NCI-H774 (cell line): ENCODE measurements around the gene ABHD17C.

Experiments used
- DNase-seq: peaks from one replicate; lab custom pipeline; 2025; lab: John Stamatoyannopoulos, UW

Gene ABHD17C

GRCh38 chr15:80764535-80764934 lies 69.4 kb downstream of the ABHD17C start:
- DNase-seq: no peak

- DNase-seq: no peak
Measured at GRCh38 chr15:80766275-80766674, 71.2 kb downstream of the ABHD17C start.

DNA sequence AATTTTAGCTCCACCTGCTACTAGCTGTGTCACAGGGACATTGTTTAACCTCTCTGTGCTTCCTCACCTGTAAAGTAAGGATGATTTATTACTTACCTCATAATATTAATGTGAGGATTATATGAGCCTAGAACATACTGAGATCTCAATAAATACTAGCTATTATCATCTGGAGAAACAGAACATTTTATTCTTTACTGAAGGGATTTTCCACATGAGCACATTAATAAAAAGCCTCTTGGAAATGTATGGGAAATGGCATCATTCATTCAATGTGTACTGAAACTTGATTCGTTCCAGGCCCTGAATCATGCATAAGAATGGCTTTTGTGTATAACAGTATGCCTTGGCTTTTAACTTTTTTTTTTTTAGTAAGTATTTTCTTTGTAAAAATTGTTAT lies 73.0 kb downstream of the ABHD17C start:
- no peak for DNase-seq

- DNase-seq: no peak
Measured at GRCh38 chr15:80769153-80769828, 74.2 kb downstream of the ABHD17C start.

GRCh38 chr15:80769829-80770705 lies 75.0 kb downstream of the ABHD17C start:
- DNase-seq: no peak

DNA sequence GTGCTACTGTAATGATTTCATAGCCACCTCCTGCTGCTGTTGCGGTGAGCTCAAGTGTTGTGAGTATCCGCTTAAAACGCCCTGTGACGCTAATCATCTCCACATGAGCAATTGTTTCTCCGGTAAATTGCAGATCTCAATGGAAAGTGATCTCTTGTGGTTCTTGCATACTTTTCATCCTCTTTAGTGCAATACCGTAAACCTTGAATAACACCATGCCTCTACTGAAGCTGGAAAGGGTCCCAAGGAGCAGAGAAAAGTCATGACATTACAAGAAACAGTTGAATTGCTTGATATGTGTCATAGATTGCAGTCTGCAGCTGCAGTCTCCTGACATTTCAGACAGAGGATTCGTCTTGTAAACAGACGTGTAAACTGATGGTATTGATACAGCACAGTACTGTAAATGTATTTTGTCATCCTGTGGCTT lies 78.0 kb downstream of the ABHD17C start:
- DNase-seq: no peak

DNA sequence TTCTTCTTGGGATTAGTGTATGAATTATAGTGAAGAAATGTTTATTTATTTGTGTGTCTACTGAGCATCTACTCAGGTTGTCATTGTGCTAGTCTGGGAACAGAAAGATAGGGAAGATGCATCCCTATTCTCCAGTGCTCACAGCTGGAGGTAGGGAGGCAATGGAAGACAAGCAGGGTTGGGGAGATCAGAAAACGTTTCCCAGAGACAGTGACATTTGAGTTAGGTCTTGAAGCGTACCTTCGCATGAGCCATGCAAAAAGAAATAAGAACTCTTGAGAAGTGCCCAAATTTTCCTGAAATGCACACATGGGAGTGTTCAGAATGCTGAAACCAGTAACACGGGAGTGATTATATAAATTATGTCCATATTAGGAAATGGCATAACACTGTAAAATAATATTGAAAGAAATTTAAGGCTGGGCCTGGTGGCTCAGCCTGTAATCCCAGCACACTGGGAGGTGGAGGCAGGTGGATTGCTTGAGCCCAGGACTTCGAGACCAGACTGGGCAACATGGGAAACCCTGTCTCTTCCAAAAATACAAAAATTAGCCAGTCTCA lies 78.8 kb downstream of the ABHD17C start:
- DNase-seq: no peak

DNA sequence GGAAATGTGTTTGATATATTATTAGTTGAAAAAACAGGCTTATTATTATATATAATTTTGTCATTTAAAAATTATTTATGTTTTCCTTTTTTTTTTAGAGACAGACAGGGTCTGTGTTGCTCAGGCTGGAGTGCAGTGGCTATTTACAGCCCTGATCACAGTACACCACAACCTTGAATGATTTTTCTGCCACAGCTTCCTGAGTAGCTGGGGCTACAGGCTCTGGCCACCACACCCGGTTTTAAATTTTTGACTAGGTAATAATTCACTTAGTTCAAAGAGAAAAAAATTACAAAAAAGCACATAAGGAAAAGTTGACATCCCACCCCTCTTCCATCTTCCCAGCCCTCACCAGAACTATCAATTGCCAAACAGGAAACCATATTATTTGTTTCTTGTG lies 79.4 kb downstream of the ABHD17C start:
- DNase-seq: no peak

DNA sequence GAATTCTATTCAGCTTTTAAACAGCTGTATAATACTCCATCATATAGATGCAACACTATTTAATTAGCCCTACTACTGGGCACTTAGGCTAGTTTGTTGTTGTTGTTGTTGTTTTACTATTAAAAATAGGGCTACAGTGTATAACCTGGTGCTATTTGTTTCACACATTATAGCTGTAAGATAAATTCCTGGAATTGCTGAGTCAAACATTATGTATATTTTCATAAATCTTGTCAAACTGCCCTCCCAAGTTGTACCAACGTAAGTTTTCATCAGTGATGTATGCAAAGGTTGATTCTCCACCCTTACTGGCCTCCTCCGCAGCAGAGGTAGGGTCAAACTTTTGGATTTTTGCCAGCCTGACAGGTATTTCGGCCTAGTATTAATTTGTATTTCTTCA lies 80.2 kb downstream of the ABHD17C start:
- no peak for DNase-seq

GRCh38 chr15:80776420-80777045 lies 81.4 kb downstream of the ABHD17C start:
- peak; percentile 65 for DNase-seq

DNA sequence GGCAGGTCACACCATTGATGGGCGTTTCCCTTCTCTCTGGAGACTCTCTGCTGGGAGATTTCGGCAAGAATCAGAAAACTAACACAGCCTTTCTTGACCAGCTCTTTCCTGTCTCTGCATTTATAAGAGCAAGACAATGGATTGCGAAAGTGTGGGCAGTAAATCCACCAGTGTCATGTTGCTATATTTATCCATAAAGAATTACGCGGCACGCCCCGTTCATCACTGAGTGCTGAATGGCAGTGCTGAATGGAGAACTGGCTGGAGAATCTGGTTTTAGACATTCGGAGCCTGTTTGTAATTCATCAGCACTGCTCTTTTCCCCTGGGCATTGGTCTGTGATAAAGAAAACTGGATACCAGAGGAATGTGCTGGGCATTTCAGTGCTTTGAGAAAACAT lies 82.0 kb downstream of the ABHD17C start:
- no peak for DNase-seq

GRCh38 chr15:80777826-80778620 lies 82.9 kb downstream of the ABHD17C start:
- DNase-seq: no peak

GRCh38 chr15:80778621-80778963 lies 83.5 kb downstream of the ABHD17C start:
- no peak for DNase-seq

- DNase-seq: peak; percentile 76
Measured at GRCh38 chr15:80778964-80779657, 84.0 kb downstream of the ABHD17C start, which contains the start of gene CEMIP. TSS of gene CEMIP (plus strand) at chr15:80779370. CDS start at chr15:80873880, 94,510 bp downstream.

DNA sequence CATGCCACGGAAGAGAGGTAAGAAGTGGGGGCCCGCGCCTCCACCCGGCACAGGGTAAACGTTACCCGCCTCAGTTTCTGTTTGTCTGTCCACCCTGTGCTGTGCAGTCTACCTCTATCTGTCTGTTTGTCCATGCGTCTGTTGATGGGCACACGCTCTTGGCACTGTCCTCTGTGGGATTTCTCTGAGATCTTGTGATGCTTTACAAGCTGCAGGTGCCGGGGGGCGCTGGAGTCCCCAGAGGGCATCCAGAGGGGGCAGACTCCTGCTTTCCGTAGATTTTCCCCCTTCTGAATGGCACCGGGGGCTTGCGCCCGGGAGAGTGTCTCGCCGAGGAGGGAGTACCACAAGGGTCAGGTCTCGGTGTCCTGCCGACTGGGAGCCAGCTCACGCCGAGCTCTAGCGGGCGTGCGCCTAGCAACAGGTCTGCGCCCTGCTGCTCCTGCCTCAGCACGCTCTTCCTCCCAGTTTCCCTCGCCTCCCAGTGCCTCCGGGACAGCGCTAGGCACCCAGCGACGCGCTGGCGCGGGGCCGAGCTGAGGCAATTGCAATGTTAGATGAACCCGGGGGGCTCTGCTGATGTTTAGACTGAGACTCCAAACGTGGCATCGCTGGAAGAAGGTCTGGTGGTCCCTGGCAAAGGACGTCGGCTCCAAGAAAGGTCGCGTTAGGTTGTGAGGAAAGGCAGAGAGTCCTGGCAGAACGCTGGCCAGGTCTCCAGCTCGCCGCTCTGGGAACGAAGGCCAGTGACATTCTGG lies 84.7 kb downstream of the ABHD17C start:
- peak; percentile 14 for DNase-seq

DNA sequence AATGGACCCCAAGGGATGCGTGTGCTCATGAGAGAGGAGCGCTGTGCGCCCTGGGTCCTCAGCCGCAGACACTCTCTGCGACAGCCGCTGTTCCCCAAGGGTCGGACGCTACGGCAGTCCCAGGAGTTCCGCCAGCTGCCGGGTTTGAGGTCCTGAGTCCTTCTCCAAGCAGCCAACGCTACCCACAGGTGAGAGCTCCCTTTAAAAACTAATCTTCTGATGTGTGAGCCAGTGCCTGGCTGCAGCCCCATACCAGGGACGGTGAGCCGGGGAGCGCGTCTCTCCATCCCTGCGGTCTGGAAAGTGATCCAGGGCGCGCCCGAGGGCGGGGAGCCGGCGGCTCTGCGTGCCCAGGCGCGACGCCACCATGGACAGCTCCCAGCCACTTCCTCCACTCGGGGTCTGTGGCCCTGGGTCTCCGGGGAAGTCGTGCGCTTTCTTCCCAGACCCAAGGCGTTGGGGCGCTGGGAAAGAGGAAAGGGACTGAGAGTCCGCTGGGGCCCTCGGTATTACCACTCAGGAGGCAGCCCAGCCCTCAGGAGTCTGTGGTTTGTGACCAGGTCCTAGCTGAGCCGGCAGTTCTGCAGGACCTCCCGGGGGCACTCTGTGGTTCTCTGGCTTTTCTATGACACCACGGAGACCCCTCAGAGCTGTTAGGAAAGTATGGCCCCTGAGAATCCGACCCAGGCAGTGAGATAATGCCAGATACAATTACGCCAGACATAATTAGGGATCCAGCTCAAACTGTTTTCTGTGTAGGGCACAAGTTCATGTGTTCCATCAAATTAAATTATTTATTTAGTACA lies 85.5 kb downstream of the ABHD17C start:
- no peak for DNase-seq

GRCh38 chr15:80783260-80783659 lies 88.2 kb downstream of the ABHD17C start:
- no peak for DNase-seq

DNA sequence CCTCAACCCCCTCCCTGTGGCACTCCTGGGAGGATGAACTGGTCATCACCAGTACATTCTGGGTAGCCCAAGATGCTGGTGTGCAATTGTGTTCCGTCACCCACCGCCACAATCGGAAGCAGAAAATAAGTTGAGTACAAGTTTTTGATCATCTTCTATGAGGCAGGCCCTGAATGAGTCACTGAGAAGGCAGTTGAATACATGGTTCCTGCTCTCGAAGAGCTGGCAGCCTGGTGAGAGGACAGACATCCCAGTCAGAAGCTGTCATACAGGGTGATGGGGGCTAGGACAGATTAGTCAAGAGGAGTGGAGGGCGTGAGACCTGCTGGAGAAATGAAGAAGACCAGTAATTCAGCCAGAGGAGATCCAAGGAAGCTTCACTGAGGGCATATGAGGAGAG lies 90.2 kb downstream of the ABHD17C start:
- DNase-seq: no peak

- no peak for DNase-seq
Measured at GRCh38 chr15:80785811-80786354, 90.8 kb downstream of the ABHD17C start.
